AG09319 (cell line): ENCODE measurements around the gene GLRX2.

Source experiments
- DNase-seq: peaks from one replicate; pipeline ENCODE4 v3.0.0-alpha.2; 2010; ENCODE audit warnings: low read depth; ENCODE audit errors: extremely low read depth
- TF ChIP-seq, protein P1 (sequence below): IDR thresholded peaks from 2 replicates; pipeline ENCODE4 v1.5.1; 2011; ENCODE audit warnings: low read depth, mild to moderate bottlenecking, inconsistent platforms, low read length, moderate library complexity

GLRX2 gene, protein sequence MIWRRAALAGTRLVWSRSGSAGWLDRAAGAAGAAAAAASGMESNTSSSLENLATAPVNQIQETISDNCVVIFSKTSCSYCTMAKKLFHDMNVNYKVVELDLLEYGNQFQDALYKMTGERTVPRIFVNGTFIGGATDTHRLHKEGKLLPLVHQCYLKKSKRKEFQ

DNA sequence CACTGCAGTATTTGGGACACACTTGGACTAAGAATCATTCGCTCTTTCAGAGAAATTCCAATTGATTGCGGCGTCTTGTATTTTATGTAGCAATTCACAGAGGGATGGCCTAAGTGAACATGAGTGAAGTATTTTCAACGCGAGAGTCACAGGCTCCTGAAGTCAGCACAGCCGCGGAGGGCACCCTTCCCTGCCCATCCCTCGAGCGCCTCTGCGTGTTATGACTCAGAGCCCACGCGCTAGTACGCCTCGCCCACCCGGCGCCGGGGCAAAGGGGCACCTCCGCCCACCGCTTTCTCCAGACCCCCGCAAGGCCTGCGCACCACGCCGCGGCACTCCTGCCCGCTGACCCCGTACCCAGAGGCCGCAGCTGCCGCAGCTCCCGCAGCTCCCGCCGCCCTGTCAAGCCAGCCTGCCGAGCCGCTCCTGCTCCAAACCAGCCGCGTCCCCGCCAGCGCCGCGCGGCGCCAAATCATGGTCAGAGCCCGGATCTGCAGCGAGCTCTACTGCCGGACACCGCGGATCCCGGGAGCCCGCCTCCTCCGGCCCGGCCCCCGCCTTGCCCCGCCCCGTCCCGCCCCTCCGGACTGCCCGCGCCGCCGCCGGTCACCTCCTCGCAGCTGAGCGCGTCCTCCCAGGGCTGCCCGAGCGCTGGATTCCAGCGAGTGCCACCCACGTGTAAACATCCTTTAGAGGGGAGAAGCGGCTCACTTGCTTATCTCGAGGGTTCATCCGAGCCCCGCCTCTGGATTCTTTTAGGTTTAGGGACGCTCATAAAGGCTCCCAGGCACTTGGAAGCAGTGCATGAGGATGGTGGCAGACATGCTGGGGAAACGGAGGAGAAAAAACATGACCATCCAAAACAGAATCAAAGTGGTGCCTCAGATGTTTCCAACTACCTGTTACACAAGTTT is at the start of gene GLRX2:
TSS of gene GLRX2 (minus strand) at position 508 of the 914 bp plus-strand sequence. CDS start at position 476, 32 bp downstream.
- TF ChIP-seq, protein P1, sequence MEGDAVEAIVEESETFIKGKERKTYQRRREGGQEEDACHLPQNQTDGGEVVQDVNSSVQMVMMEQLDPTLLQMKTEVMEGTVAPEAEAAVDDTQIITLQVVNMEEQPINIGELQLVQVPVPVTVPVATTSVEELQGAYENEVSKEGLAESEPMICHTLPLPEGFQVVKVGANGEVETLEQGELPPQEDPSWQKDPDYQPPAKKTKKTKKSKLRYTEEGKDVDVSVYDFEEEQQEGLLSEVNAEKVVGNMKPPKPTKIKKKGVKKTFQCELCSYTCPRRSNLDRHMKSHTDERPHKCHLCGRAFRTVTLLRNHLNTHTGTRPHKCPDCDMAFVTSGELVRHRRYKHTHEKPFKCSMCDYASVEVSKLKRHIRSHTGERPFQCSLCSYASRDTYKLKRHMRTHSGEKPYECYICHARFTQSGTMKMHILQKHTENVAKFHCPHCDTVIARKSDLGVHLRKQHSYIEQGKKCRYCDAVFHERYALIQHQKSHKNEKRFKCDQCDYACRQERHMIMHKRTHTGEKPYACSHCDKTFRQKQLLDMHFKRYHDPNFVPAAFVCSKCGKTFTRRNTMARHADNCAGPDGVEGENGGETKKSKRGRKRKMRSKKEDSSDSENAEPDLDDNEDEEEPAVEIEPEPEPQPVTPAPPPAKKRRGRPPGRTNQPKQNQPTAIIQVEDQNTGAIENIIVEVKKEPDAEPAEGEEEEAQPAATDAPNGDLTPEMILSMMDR = no peak; the same call in 1 of the 2 replicates
- peak; percentile 60 for DNase-seq

DNA sequence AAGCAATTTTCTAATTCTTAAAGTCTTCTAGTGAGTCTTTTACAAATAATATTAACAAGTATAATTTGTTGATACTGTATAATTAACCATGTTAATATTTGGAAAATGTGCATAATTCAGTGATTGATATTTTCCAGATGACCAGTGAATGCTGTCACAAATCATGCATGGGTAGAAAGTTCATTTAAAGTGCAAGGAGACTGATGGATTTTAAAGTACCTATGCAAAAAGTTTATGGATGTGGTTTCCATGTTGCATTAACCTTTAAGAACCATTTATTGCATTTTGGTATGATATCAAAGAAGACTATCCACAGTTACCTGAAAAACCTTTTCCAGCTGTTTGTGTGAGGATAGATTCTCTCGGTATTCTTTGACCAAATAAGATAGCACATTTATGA is 39.8 kb upstream of the GLRX2 start:
- TF ChIP-seq, protein P1 = no peak
- DNase-seq = no peak

DNA sequence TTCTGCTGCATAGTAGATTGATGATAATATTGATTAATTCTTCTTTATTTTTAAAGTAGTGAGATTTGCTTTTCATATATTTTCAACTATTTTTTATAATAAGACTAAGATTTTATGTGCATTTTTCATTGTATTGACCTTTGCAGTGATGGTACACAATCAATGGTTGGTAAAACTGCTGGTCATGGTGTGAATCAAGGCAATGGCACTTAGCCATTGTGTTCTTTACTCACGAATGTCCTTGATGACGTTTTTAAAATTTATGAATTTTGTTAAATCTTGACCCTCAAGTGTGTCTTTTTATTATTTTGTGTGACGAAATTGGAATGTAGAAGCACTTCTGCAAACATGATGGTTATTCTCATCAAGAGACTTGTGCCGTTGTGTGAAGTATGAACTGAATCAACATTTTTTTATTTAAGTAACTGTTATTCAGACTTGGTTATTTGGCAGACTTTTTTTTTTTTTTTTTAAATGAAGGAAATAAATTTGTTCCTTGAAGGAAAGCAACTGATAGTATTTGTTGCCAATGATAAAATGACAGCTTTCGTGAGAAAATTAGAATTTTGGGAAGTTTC is 39.2 kb upstream of the GLRX2 start:
- TF ChIP-seq, protein P1 = no peak

DNA sequence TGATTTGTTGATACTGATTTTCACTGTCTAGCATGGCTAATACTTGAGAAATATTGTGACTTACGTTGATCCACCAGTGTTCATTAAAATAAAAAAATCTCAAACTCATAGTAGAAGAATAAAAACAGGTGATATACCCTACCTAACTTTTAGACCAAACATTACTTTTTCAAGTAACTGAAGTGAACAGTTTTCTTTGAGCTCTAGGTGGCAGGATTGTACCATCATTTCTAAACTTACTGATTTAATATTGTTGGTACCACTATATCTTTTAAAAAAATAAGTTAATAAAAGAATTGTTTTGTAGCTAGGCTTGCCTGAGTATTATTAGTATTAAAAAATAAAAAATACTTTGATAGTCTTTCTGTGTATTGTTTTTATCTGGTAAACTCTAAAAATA is 38.1 kb upstream of the GLRX2 start:
- no peak for DNase-seq
- TF ChIP-seq, protein P1 = no peak; the same call in 1 of the 2 replicates

More for the DNA sequence above, 39.2 kb upstream of the GLRX2 start:
- no peak for DNase-seq

DNA sequence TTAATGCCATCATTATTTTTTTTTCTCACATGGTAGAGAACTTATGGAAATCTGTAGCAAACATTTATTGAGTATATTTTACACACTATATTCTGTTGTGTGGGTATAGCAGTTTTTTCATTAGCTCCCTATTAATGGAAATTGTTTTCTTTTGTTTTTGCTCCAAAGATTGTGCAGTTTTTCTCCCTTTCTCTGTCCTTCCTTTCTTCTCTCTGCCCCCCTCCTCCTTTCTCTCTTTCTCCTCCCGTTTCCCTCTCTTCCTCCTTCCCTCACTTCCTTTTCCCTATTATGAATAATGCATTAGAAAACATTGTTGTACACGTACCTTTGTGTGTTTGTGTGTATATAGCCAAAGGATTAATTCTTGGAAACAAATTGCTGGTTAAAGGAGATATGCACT is 37.2 kb upstream of the GLRX2 start:
- TF ChIP-seq, protein P1 = no peak
- no peak for DNase-seq

DNA sequence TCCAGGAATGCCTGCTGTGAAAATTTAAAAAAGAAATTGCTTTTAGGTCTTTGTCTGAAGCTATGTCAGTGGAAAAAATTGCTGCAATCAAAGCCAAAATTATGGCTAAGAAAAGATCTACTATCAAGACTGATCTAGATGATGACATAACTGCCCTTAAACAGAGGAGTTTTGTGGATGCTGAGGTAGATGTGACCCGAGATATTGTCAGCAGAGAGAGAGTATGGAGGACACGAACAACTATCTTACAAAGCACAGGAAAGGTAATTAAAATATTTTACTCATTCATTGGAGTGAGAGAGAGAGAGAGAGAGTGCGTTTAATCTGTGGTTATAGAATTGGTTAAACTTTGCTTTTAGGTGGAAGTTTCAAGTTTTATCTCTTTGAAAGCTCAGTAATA is 36.6 kb upstream of the GLRX2 start:
- TF ChIP-seq, protein P1 = no peak
- no peak for DNase-seq

DNA sequence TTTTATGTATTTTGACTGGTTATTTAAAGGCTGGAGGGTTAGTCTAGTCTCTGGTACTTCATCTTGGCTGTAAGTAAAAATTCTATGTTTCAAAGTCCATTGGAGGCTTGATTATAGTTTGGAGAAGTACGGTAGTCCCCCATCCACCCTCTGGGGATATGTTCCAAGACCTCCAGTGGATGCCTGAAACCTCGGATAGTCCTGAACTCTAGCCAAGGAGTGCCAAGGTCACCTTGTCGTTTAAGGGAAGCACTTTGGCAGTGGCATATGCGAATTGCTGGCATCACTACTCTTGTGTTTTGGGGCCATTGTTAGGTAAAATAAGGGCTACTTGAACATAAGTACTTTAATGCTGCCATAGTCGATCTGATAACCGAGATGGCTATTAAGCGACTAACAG is 35.0 kb upstream of the GLRX2 start:
- no peak for DNase-seq
- TF ChIP-seq, protein P1 = no peak
